ENCODE measurements around the gene KRT83. TPM values are rescaled to one million over a fixed set of nuclear protein-coding genes. Genes with fewer than 3 reads are reported as not detected.

The KRT83 gene
- total and polyA plus RNA-seq, 4 donors: not detected

DNA sequence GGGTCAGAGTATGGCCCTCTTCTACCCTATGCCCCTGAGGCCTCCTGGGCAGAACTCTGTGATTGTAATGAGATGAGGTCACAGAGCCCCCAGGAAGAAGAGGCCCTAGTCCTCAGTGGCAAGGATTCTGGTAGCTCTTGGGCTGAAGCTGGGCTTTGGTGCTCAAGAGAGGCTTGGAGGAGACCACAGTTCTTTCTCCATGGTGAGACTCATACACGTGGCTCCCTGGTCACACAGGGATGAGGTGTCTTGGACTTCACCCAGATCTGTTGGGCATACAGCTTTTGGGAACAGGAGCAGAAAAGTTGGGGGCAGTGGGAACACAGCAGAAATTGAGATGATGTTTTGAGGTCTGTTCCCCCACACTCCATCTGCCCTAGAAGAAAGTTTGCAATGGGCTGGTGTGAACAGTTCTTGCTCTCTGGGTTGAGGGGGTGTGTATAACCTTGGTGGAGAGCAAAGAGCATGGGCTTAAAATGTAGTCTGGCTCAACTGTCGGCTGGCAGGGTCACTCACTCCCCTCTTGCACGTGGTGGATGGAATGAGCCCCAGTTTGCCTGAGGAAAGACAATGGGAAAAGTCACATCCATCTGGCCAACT is 46.6 kb downstream of the KRT83 start, which contains the start of gene KRT86:
KRT86 (plus strand) TSS at position 125 of the 600 bp plus-strand sequence. CDS start 27,272 bp downstream, outside the sequence.
- no peak within 1 kb of the TSS for H3K27ac ChIP-seq (ENCODE audit: low read depth in 1 of 2, low read length in 1 of 2)
- peaks cover 0 to 2% (median 0%) of the 10 kb centered on the region in 4 donors for H3K9me3 ChIP-seq (ENCODE audit: control insufficient read depth in 4 of 4, insufficient read depth in 3 of 4, low read length in 3 of 4)
- ATAC-seq (ENCODE audit: insufficient read depth, low FRiP score) (no peak), DNase-seq (no peak)
- H3K36me3 ChIP-seq (ENCODE audit: control insufficient read depth in 4 of 4, insufficient read depth in 4 of 4, low read length in 4 of 4): no peaks in the 10 kb centered on the region
- TF ChIP-seq, protein P1, sequence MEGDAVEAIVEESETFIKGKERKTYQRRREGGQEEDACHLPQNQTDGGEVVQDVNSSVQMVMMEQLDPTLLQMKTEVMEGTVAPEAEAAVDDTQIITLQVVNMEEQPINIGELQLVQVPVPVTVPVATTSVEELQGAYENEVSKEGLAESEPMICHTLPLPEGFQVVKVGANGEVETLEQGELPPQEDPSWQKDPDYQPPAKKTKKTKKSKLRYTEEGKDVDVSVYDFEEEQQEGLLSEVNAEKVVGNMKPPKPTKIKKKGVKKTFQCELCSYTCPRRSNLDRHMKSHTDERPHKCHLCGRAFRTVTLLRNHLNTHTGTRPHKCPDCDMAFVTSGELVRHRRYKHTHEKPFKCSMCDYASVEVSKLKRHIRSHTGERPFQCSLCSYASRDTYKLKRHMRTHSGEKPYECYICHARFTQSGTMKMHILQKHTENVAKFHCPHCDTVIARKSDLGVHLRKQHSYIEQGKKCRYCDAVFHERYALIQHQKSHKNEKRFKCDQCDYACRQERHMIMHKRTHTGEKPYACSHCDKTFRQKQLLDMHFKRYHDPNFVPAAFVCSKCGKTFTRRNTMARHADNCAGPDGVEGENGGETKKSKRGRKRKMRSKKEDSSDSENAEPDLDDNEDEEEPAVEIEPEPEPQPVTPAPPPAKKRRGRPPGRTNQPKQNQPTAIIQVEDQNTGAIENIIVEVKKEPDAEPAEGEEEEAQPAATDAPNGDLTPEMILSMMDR (IDR thresholded peaks at IDR 0.05; ENCODE audit: control extremely low read depth, extremely low read depth): no peak
- H3K4me1 ChIP-seq (ENCODE audit: control insufficient read depth in 5 of 5, insufficient read depth in 5 of 5, low read length in 5 of 5): peaks cover 0 to 15% (median 0%) of the 10 kb centered on the region in 5 donors
- H3K9ac ChIP-seq (ENCODE audit: insufficient read depth in 1 of 2, low read length in 2 of 2): no peak within 1 kb of the TSS
- 70 to 78% methylated on average over 3 of the region's 3 CpGs for WGBS, 2 donors
- no peak within 1 kb of the TSS for H3K4me3 ChIP-seq
- H3K27me3 ChIP-seq (ENCODE audit: control insufficient read depth in 3 of 3, insufficient read depth in 3 of 3, low read length in 2 of 3): peaks cover 0 to 16% (median 6%) of the 10 kb centered on the region in 3 donors

DNA sequence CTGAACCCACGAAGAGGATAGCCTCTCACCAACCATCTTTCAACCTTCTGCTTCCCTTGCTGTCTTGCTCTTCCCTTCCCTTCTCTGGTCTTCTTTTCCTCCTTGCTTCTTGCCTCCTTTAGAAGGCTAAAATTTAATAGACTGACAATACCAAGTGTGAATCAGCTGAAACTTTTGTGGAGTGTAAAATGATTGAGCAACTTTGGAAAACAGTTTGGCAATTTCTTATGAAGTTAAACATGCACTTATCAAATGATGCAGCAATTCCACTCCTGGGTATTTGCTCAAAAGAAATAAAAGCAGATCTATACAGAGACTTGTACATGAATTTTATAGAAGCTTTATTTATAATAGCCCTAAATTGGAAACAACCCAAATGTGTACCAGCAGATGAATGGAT is 50.0 kb downstream of the KRT83 start:
- 86 to 95% methylated on average over 1 of the region's 1 CpG for WGBS, 2 donors
- ATAC-seq (ENCODE audit: insufficient read depth, low FRiP score): no peak
- no peaks in the 10 kb centered on the region for H3K36me3 ChIP-seq (ENCODE audit: control insufficient read depth in 4 of 4, insufficient read depth in 4 of 4, low read length in 4 of 4)

DNA sequence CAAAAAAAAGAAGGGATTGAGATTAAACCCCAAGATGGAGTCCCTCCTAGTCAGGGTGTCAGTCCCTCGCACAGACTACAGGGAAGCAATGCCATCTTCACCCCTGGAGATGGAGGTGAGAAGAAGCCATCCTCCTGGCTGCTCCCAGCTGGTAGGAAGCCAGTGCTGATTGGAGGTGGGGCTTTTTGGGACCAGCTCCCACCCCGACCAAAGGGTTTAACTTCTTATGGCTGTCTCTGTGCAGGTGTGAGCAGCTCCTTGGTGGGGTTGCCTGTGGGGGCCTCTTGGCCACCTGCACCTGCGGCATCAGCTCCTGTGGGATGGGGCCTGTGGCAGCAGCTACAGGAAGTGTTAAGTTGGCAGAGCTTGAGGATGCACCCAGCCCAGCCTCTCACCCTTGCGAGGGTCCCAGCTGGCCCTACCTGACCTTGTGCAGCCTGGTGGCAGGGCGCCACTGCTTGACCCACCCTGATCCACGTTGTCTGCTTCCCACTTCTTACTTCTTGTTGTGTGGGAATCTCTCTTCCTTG is 50.6 kb downstream of the KRT83 start:
- no peak overlapping the region for H3K4me3 ChIP-seq
- H3K9me3 ChIP-seq (ENCODE audit: control insufficient read depth in 4 of 4, insufficient read depth in 3 of 4, low read length in 3 of 4): peaks cover 0 to 2% (median 0%) of the 10 kb centered on the region in 4 donors
- no peak overlapping the region for H3K9ac ChIP-seq (ENCODE audit: insufficient read depth in 1 of 2, low read length in 2 of 2)
- WGBS, 2 donors: 80 to 92% methylated on average over 6 of the region's 6 CpGs
- H3K27ac ChIP-seq (ENCODE audit: low read depth in 1 of 2, low read length in 1 of 2): no peak overlapping the region
- peaks cover 0 to 13% (median 6%) of the 10 kb centered on the region in 3 donors for H3K27me3 ChIP-seq (ENCODE audit: control insufficient read depth in 3 of 3, insufficient read depth in 3 of 3, low read length in 2 of 3)
- DNase-seq: no peak
- no peak for ATAC-seq (ENCODE audit: insufficient read depth, low FRiP score)
- H3K36me3 ChIP-seq (ENCODE audit: control insufficient read depth in 4 of 4, insufficient read depth in 4 of 4, low read length in 4 of 4): no peaks in the 10 kb centered on the region
- no peaks in the 10 kb centered on the region for H3K4me1 ChIP-seq (ENCODE audit: control insufficient read depth in 5 of 5, insufficient read depth in 5 of 5, low read length in 5 of 5)
- TF ChIP-seq, protein P1 (IDR thresholded peaks at IDR 0.05; ENCODE audit: control extremely low read depth, extremely low read depth): no peak

More for the DNA sequence above, 50.0 kb downstream of the KRT83 start:
- TF ChIP-seq, protein P1 (IDR thresholded peaks at IDR 0.05; ENCODE audit: control extremely low read depth, extremely low read depth): no peak
- peaks cover 0 to 13% (median 6%) of the 10 kb centered on the region in 3 donors for H3K27me3 ChIP-seq (ENCODE audit: control insufficient read depth in 3 of 3, insufficient read depth in 3 of 3, low read length in 2 of 3)
- H3K4me3 ChIP-seq: no peak overlapping the region
- no peak overlapping the region for H3K27ac ChIP-seq (ENCODE audit: low read depth in 1 of 2, low read length in 1 of 2)
- H3K9ac ChIP-seq (ENCODE audit: insufficient read depth in 1 of 2, low read length in 2 of 2): no peak overlapping the region
- peaks cover 0 to 2% (median 0%) of the 10 kb centered on the region in 4 donors for H3K9me3 ChIP-seq (ENCODE audit: control insufficient read depth in 4 of 4, insufficient read depth in 3 of 4, low read length in 3 of 4)
- H3K4me1 ChIP-seq (ENCODE audit: control insufficient read depth in 5 of 5, insufficient read depth in 5 of 5, low read length in 5 of 5): no peaks in the 10 kb centered on the region
- no peak for DNase-seq
